ENCODE results near the gene PLSCR2. TPM values are rescaled to one million over a fixed set of nuclear protein-coding genes. Genes with fewer than 3 reads are reported as not detected.

PLSCR2 gene
- polyA plus RNA-seq, 3 donors from 2014 or later: not detected

DNA sequence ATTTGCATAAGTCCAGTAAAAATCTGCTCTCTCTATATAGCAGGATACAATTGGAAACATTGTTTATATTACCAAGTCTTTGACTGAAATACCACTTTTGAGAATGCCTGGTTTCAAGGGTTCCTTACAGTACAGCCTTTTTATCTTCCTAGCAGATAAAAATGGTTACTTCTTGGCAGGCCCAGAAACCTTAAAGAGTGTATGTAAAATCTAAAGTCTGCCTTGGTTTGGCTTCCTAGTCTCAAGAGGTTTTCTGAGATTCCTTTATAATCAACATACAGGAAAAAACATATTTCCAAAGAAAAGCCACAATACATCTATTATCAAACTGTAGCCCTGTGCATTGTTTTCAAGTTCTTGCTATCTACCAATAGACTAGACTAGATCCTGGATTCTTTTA is 84.6 kb downstream of the PLSCR2 start:
- Mint-ChIP-seq H3K4me1 (no peaks in the 10 kb centered on the region), H3K27me3 (ENCODE audit: low read depth in 3 of 3) (no peaks in the 10 kb centered on the region), H3K27ac (no peak overlapping the region), H3K36me3 (no peaks in the 10 kb centered on the region), H3K9me3 (peaks cover 0 to 2% (median 0%) of the 10 kb centered on the region in 6 donors), H3K4me3 (no peak overlapping the region)
- no peak for DNase-seq

Other genes with a start within 250 kb of the PLSCR2 start
- gene PLSCR4, start 218.5 kb downstream of the PLSCR2 start, polyA plus RNA-seq: under 1 TPM in 1 of 3 donors, not detected in 2; 0.41 TPM
- 10 to 100 TPM; 52.8 to 67.8 (median 60.7) TPM for gene PLSCR1, start 75.0 kb upstream of the PLSCR2 start, polyA plus RNA-seq
- gene PLSCR5, start 135.8 kb upstream of the PLSCR2 start, polyA plus RNA-seq: not detected